IMR-90 (cell line): ENCODE measurements around the gene EGFL7. TPM values are rescaled to one million over a fixed set of nuclear protein-coding genes. Genes with fewer than 3 reads are reported as not detected.

ENCODE experiments used
- ATAC-seq: fragments of 200-7000 bp; cut with Tn5 transposase; 2 replicates; pipeline ENCODE4 v1.9.1; 2020; ENCODE audit warnings: low read depth, mild to moderate bottlenecking, moderate library complexity
- BruUV-seq: library from RNA; stranded (reverse); fragments of 400-500 nt; replicated peaks from 2 replicates; lab custom pipeline; 2021; lab: Mats Ljungman, UMichigan
- CTCF ChIA-PET: fragments of 300-600 bp; formaldehyde crosslinking; extraction: SDS; loops from one replicate; lab custom pipeline; 2021; ENCODE audit warnings: antibody characterized with exemption; lab: Yijun Ruan, JAX
- POLR2A ChIA-PET: fragments of 300-600 bp; sonication (Branson Sonifier 250); formaldehyde crosslinking; loops from one replicate; lab custom pipeline; 2022; ENCODE audit warnings: antibody characterized with exemption; ENCODE audit not compliant: unreplicated experiment; lab: Charles Lee
- DNase-seq: peaks from one replicate; pipeline ENCODE4 v3.0.0; 2013
- H2AFZ ChIP-seq: replicated peaks from 2 replicates; pipeline ENCODE3; 2013; ENCODE audit warnings: low read length, mild to moderate bottlenecking; ENCODE audit not compliant: poor library complexity
- H2AK5ac ChIP-seq: 2 replicates; pipeline ENCODE4 v1.6.1; 2013; ENCODE audit warnings: low read depth, low read length, inconsistent platforms
- H2AK9ac ChIP-seq: replicated peaks from 2 replicates; pipeline ENCODE3; 2013; ENCODE audit warnings: mild to moderate bottlenecking, low read depth, low read length, moderate library complexity; ENCODE audit not compliant: poor library complexity
- H2BK120ac ChIP-seq: 2 replicates; pipeline ENCODE4 v1.6.1; 2013; ENCODE audit warnings: low read depth, low read length, inconsistent platforms
- H2BK15ac ChIP-seq: 3 replicates; pipeline ENCODE4 v1.6.1; 2013; ENCODE audit warnings: low read depth, low read length, inconsistent platforms
- H2BK20ac ChIP-seq: 2 replicates; pipeline ENCODE4 v1.6.1; 2013; ENCODE audit warnings: low read depth, mild to moderate bottlenecking, inconsistent platforms, low read length, moderate library complexity
- H2BK5ac ChIP-seq: 2 replicates; pipeline ENCODE4 v1.6.1; 2013; ENCODE audit warnings: mild to moderate bottlenecking, low read depth, low read length, inconsistent platforms; ENCODE audit not compliant: poor library complexity, severe bottlenecking
- H3K14ac ChIP-seq: replicated peaks from 2 replicates; pipeline ENCODE4 v1.6.1; 2013; ENCODE audit warnings: low read depth, low read length, inconsistent platforms
- H3K18ac ChIP-seq: 2 replicates; pipeline ENCODE4 v1.6.1; 2013; ENCODE audit warnings: low read depth, low read length, control low read depth
- H3K23ac ChIP-seq: 2 replicates; pipeline ENCODE4 v1.6.1; 2013; ENCODE audit warnings: low read depth, low read length, inconsistent platforms
- H3K27ac ChIP-seq: 2 replicates; pipeline ENCODE4 v1.5.1; 2013; ENCODE audit warnings: mild to moderate bottlenecking, control low read depth, low read length; ENCODE audit not compliant: insufficient read depth
- H3K27me3 ChIP-seq: 2 replicates; pipeline ENCODE4 v1.6.1; 2013; ENCODE audit warnings: low read length; ENCODE audit not compliant: control insufficient read depth, insufficient read depth
- H3K36me3 ChIP-seq: 2 replicates; pipeline ENCODE4 v1.6.1; 2013; ENCODE audit warnings: low read length, mixed read lengths; ENCODE audit not compliant: control insufficient read depth, insufficient read depth
- H3K4ac ChIP-seq: 2 replicates; pipeline ENCODE4 v1.6.1; 2013; ENCODE audit warnings: low read depth, low read length, inconsistent platforms
- H3K4me1 ChIP-seq: 2 replicates; pipeline ENCODE4 v1.6.1; 2013; ENCODE audit warnings: low read length, mixed read lengths; ENCODE audit not compliant: control insufficient read depth, insufficient read depth
- H3K4me2 ChIP-seq: 2 replicates; pipeline ENCODE4 v1.6.1; 2013; ENCODE audit warnings: low read depth, mild to moderate bottlenecking, control low read depth, low read length, moderate library complexity
- H3K4me3 ChIP-seq: 2 replicates; pipeline ENCODE4 v1.5.1; 2013; ENCODE audit warnings: low read depth, mild to moderate bottlenecking, control low read depth, low read length, moderate library complexity; ENCODE audit not compliant: insufficient read depth
- H3K56ac ChIP-seq: 2 replicates; pipeline ENCODE4 v1.6.1; 2013; ENCODE audit warnings: low read length, inconsistent platforms; ENCODE audit not compliant: insufficient read depth; ENCODE audit errors: extremely low read depth
- H3K79me1 ChIP-seq, 2 experiments: 2 replicates each; pipeline ENCODE4 v1.6.1; 2013; ENCODE audit warnings: low read length in 2 of 2, inconsistent platforms in 1 of 2, low read depth in 1 of 2
- H3K9ac ChIP-seq: 2 replicates; pipeline ENCODE4 v1.6.1; 2013; ENCODE audit warnings: low read depth, low read length, control low read depth
- H3K9me1 ChIP-seq: 2 replicates; pipeline ENCODE4 v1.6.1; 2013; ENCODE audit warnings: low read length, inconsistent platforms; ENCODE audit not compliant: insufficient read depth
- H3K9me3 ChIP-seq: 2 replicates; pipeline ENCODE4 v1.6.1; 2013; ENCODE audit warnings: low read length; ENCODE audit not compliant: control insufficient read depth, insufficient read depth
- H4K20me1 ChIP-seq: 2 replicates; pipeline ENCODE4 v1.6.1; 2013; ENCODE audit warnings: low read length, inconsistent platforms; ENCODE audit not compliant: insufficient read depth
- H4K5ac ChIP-seq: 2 replicates; pipeline ENCODE4 v1.6.1; 2013; ENCODE audit warnings: mild to moderate bottlenecking, low read depth, low read length, control low read depth
- H4K8ac ChIP-seq, 2 experiments: 2 replicates each; pipeline ENCODE4 v1.6.1; 2013; ENCODE audit warnings: low read depth in 2 of 2, low read length in 2 of 2, control low read depth in 1 of 2, inconsistent platforms in 1 of 2
- H4K91ac ChIP-seq: 2 replicates; pipeline ENCODE4 v1.6.1; 2013; ENCODE audit warnings: low read depth, low read length, inconsistent platforms; ENCODE audit not compliant: insufficient read depth
- BHLHE40 ChIP-seq: fragments of 150-350 bp; IDR thresholded peaks from 2 replicates; pipeline ENCODE4 v1.6.1; 2016; ENCODE audit warnings: mild to moderate bottlenecking, low read depth, low read length
- CEBPB ChIP-seq: IDR thresholded peaks from 2 replicates; pipeline ENCODE4 v1.6.1; 2012; ENCODE audit warnings: low read depth, low read length, improper control_type of control experiment
- CHD1 ChIP-seq: IDR thresholded peaks from 2 replicates; pipeline ENCODE4 v1.6.1; 2012; ENCODE audit warnings: low read depth, low read length, improper control_type of control experiment
- ELK1 ChIP-seq: fragments of 150-350 bp; IDR thresholded peaks from 2 replicates; pipeline ENCODE4 v1.6.1; 2016; ENCODE audit warnings: low read depth, mild to moderate bottlenecking, low read length, moderate library complexity, borderline replicate concordance
- FOS ChIP-seq: fragments of 150-350 bp; IDR thresholded peaks from 2 replicates; pipeline ENCODE4 v1.6.1; 2016; ENCODE audit warnings: low read depth, low read length
- MAFK ChIP-seq: IDR thresholded peaks from 2 replicates; pipeline ENCODE4 v1.6.1; 2012; ENCODE audit warnings: low read depth, low read length, improper control_type of control experiment
- MAZ ChIP-seq: IDR thresholded peaks from 2 replicates; pipeline ENCODE4 v1.6.1; 2012; ENCODE audit warnings: low read depth, mild to moderate bottlenecking, low read length, improper control_type of control experiment, moderate library complexity, borderline replicate concordance
- MXI1 ChIP-seq: IDR thresholded peaks from 2 replicates; pipeline ENCODE4 v1.6.1; 2012; ENCODE audit warnings: low read depth, mild to moderate bottlenecking, low read length, moderate library complexity, borderline replicate concordance
- NFE2L2 ChIP-seq: fragments of 150-350 bp; IDR thresholded peaks from 2 replicates; pipeline ENCODE4 v1.6.1; 2016; ENCODE audit warnings: low read depth, mild to moderate bottlenecking, low read length
- POLR2A ChIP-seq: IDR thresholded peaks from 2 replicates; pipeline ENCODE4 v1.6.1; 2012; ENCODE audit warnings: mild to moderate bottlenecking, low read depth, low read length
- RAD21 ChIP-seq: IDR thresholded peaks from 2 replicates; pipeline ENCODE4 v1.6.1; 2012; ENCODE audit warnings: low read length, improper control_type of control experiment
- RCOR1 ChIP-seq: IDR thresholded peaks from 2 replicates; pipeline ENCODE4 v1.6.1; 2012; ENCODE audit warnings: mild to moderate bottlenecking, low read length, improper control_type of control experiment; ENCODE audit not compliant: insufficient replicate concordance
- RFX5 ChIP-seq: IDR thresholded peaks from 2 replicates; pipeline ENCODE4 v1.8.0; 2012; ENCODE audit warnings: low read depth, mild to moderate bottlenecking, low read length, moderate library complexity
- SMC3 ChIP-seq: fragments of 150-350 bp; IDR thresholded peaks from 2 replicates; pipeline ENCODE4 v1.6.1; 2016; ENCODE audit warnings: low read depth, mild to moderate bottlenecking, antibody characterized with exemption, low read length, moderate library complexity
- WGBS, 2 experiments: methylation state at CpG; one replicate each; pipeline versions ENCODE4 v1.1.5 to v1.1.7; 2013; ENCODE audit warnings: missing lambda C conversion rate in 2 of 2; ENCODE audit not compliant: insufficient read length in 1 of 2; ENCODE audit errors: extremely low coverage in 2 of 2; 5-methylcytosine and 5-hydroxymethylcytosine counted together
- dilution Hi-C: fragments of 300-500 bp; cut with HindIII; formaldehyde crosslinking; loops from one replicate; pipeline ENCODE4 v1.14.3; 2018; ENCODE audit warnings: low sequenced_read_pairs; ENCODE audit not compliant: unreplicated experiment
- in situ Hi-C: fragments of 300-500 bp; cut with MboI; formaldehyde crosslinking; loops from 3 replicates; pipeline ENCODE4 v1.14.3; 2019; ENCODE audit warnings: low sequenced_read_pairs, inconsistent platforms, mixed read lengths
- intact Hi-C: fragments of 100-400 bp; cut with micrococcal nuclease; formaldehyde crosslinking; loops from 2 replicates; pipeline ENCODE4 v1.10.0; 2022
- polyA plus RNA-seq, 3 experiments: library from polyadenylated mRNA; depleted of rRNA; stranded (reverse); fragments of >200 nt; gene quantifications; 2 replicates each; pipeline ENCODE4 v1.2.3, GENCODE V29; 2012; ENCODE audit warnings: low replicate concordance in 1 of 3
- total RNA-seq: library from RNA; depleted of rRNA; stranded (reverse); fragments of >200 nt; gene quantifications from 2 replicates; pipeline ENCODE4 v1.2.3, GENCODE V29; 2012
- TF ChIP-seq, protein P1 (sequence below): fragments of 150-350 bp; IDR thresholded peaks from 2 replicates; pipeline ENCODE4 v1.6.1; 2017; ENCODE audit warnings: mild to moderate bottlenecking, antibody characterized with exemption, low read length, low read depth

Gene EGFL7
- total and polyA plus RNA-seq, 2 of the 4 experiments (the other 2 are of a cell fraction) = 2.2 to 10.4 TPM

GRCh38 chr9:136644593-136645351, 17.9 kb upstream of the EGFL7 start:
- no peak overlapping the region for H3K14ac ChIP-seq
- H3K23ac ChIP-seq = no peak overlapping the region
- H2AK5ac ChIP-seq = no peak overlapping the region
- H3K36me3 ChIP-seq = no peaks in the 10 kb centered on the region
- H4K5ac ChIP-seq = no peak overlapping the region
- ChIA-PET CTCF (interaction anchor here (1.2 kb wide), 2 partner anchors 10 to 160 kb away, joined by 3 read pairs; no protein-coding TSS in a partner anchor), POLR2A (no interaction called here)
- no peak overlapping the region for H3K4ac ChIP-seq
- ATAC-seq = peak; percentile 97
- DNase-seq = peak; percentile 28
- in situ Hi-C loops = no loop called here
- H3K27ac ChIP-seq = no peak overlapping the region
- H2BK20ac ChIP-seq = no peak overlapping the region
- H2AK9ac ChIP-seq = peak overlapping the region; percentile 76
- 0 out of 2 replicates have a peak, but pooled peaks cover 2% of the 10 kb centered on the region for H3K9me3 ChIP-seq
- H4K91ac ChIP-seq = no peak overlapping the region; the same call in 1 of the 2 replicates
- peak overlapping the region in 1 of 2 experiments; percentile 33; a peak in 2 of 4 replicates for H4K8ac ChIP-seq
- no peaks in the 10 kb centered on the region for H4K20me1 ChIP-seq
- peaks cover 20% of the 10 kb centered on the region for H3K27me3 ChIP-seq
- H2AFZ ChIP-seq = peak overlapping the region; percentile 79
- no peak overlapping the region for H2BK5ac ChIP-seq
- H3K9ac ChIP-seq = no peak overlapping the region
- no peak overlapping the region for H3K18ac ChIP-seq
- H3K4me2 ChIP-seq = peak overlapping the region; percentile 30; the same call in 1 of the 2 replicates
- BruUV-seq = no TSS peak
- no peaks in the 10 kb centered on the region for H3K9me1 ChIP-seq
- H3K56ac ChIP-seq = no peak overlapping the region; the same call in 1 of the 2 replicates
- no peaks in the 10 kb centered on the region for H3K79me1 ChIP-seq
- intact Hi-C loops = no loop called here
- H2BK15ac ChIP-seq = no peak overlapping the region
- no peak overlapping the region for H3K4me3 ChIP-seq
- dilution Hi-C loops = no loop called here
- no peak overlapping the region for H2BK120ac ChIP-seq
- WGBS, 2 experiments = 6% methylated on average over 14 of the region's 30 CpGs; no CpG with 5 or more reads in 1 of the 2 experiments
- peaks cover 4% of the 10 kb centered on the region; the same call in 1 of the 2 replicates for H3K4me1 ChIP-seq
- TF ChIP-seq MAZ (no peak), BHLHE40 (0 out of 2 replicates have a peak, but pooled peaks have one; percentile 51), RAD21 (peak; percentile 75), FOS (no peak), POLR2A (no peak), CEBPB (no peak), RFX5 (no peak), CHD1 (no peak), RCOR1 (no peak), ELK1 (no peak), MXI1 (peak; percentile 42; the same call in 1 of the 2 replicates), MAFK (no peak), NFE2L2 (no peak), SMC3 (peak; percentile 46; the same call in 1 of the 2 replicates)
- TF ChIP-seq, protein P1, sequence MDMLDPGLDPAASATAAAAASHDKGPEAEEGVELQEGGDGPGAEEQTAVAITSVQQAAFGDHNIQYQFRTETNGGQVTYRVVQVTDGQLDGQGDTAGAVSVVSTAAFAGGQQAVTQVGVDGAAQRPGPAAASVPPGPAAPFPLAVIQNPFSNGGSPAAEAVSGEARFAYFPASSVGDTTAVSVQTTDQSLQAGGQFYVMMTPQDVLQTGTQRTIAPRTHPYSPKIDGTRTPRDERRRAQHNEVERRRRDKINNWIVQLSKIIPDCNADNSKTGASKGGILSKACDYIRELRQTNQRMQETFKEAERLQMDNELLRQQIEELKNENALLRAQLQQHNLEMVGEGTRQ = no peak
